GM12801 (cell line): ENCODE measurements around the gene CETP.

Experiments
- TF ChIP-seq, protein P1 (sequence below): IDR thresholded peaks from one replicate; pipeline ENCODE4 v1.5.1; 2011; ENCODE audit warnings: control low read depth; ENCODE audit not compliant: insufficient read length; ENCODE audit errors: extremely low read depth

Gene CETP

DNA sequence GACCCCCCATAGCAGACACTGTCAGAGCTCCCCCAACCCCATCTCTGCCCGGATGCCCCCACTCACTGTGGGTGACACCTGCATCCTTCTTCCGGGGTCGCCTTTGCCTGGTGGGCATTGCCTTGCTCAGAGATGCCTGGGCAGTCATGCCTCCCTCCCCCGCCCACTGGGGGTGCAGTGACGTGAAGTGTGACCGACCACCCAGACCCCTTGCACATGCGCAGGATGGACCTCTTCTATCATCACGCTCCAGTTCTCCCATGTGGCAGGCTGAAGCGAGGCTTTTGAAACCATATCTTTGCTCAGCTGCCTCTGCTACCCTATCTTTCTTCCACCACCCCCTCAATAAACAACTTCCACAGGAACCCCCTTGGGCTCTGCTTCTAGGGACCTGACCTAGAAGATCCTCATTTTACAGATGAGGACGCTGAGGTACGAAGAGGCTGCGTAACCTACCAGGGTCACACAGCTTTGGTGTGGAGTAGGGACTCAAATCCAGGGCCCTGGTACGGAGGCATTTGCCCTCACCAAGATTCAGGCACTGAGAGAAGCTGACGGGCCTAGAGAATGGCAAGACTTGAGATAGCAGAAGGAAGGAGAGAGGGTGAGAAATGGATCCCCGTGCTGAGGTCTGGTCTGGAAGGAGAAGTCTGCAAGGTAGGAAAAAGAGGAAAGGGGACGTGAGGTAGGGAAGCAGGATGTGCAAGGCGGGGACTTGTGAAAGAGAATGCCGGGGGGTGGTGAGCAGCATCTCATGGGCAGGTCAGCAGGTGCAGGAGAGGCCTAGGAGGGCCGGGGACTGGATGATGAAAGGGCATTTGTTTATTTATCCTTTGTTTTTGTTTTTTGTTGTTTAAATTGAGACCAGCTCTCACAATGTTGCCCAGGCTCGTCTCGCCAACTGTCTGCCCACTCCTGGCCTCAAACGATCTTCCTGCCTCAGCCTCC, 42.0 kb downstream of the CETP start:
- TF ChIP-seq, protein P1, sequence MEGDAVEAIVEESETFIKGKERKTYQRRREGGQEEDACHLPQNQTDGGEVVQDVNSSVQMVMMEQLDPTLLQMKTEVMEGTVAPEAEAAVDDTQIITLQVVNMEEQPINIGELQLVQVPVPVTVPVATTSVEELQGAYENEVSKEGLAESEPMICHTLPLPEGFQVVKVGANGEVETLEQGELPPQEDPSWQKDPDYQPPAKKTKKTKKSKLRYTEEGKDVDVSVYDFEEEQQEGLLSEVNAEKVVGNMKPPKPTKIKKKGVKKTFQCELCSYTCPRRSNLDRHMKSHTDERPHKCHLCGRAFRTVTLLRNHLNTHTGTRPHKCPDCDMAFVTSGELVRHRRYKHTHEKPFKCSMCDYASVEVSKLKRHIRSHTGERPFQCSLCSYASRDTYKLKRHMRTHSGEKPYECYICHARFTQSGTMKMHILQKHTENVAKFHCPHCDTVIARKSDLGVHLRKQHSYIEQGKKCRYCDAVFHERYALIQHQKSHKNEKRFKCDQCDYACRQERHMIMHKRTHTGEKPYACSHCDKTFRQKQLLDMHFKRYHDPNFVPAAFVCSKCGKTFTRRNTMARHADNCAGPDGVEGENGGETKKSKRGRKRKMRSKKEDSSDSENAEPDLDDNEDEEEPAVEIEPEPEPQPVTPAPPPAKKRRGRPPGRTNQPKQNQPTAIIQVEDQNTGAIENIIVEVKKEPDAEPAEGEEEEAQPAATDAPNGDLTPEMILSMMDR = no peak

DNA sequence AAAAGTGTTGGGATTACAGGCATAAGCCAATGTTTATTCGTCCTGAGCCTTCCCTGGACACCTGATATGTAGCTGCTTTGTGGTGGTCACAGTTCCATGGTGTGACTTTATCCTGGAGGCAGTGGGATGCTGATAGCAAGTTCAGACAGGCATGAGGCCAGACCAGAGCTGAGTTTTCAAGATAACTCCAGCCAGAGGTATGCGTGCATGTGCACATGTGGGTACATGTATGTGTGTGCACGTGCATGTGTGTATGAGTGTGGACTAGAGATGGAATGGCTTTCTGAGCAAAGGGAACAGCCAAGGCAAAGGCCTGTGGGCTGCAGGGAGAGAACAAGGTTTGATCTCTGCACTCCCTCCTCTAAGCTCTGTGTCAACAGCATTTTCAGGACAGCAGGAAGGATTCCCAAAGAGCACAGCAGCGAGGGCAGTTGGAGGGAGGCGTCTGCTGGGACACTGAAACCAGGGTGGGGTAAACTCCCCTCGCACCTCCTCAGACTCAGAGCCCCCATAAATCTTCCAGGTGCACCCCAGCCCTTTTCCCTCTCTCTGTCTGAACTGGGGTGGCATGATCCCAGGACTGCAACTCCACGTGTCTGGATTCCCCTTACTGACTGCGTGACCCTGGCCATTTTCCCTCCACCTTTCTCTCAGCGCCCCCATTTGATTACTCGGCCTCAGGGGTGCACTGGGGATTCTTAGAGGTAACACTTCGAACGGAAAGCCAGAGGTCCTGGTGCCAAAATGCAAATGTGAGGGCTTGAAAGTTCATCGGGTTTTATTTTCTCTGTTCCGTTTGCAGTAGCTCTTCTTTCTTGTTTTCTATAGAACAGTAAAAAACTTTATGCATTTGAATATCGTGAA, 42.9 kb downstream of the CETP start:
- TF ChIP-seq, protein P1 = no peak

DNA sequence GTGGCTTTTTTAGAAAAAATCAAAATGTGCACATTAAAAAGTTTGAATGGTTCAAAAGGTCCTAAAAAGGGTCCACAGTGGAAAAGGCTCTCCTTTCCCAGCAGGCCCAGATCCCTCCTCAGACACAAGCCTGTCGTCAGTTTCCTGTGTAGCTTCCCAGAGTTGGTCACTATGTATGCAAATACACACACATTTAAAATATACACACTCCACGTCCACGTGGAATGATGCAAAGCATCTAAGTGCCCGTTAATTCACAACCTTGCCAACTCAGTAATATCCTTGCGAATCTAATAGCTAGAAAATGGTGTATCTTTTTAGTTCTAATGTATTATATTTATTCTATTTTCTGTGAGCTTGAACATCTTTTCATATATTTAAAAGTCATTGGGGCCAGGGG, 45.3 kb downstream of the CETP start:
- TF ChIP-seq, protein P1 = no peak

DNA sequence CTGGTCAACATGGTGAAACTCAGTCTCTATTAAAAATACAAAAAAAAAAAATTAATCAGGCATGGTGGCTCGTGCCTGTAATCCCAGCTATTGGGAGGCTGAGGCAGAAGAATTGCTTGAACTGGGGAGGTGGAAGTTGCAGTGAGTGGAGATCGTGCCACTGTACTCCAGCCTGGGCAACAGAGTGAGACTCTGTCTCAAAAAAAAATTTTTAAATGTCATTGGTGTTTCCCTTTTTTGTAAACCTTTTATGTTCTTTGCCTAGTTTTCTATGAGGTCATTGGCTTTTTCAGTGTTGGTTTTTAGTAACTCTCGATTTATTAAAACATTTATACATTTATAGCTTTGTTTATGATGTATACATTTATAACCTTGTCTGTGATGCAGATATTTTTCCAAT, 45.8 kb downstream of the CETP start:
- TF ChIP-seq, protein P1 = no peak

DNA sequence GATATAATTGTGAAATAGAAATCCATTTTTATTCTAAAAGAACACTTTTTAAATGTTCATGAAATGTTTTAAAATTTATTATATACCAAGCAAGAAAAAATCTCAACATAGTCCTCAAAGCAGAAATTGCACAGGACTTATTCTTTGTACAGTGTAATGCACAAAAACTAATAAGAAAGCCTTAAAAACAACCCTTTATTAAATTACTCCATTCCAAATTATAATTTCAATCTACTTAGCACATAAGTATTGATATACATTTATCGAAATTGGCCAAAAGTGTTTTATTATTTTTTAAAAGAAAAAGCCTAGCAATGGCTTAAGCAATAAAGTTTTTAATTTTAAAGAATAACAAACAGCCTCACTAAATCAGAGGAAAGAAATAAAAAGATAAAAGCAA, 46.7 kb downstream of the CETP start:
- TF ChIP-seq, protein P1 = no peak

DNA sequence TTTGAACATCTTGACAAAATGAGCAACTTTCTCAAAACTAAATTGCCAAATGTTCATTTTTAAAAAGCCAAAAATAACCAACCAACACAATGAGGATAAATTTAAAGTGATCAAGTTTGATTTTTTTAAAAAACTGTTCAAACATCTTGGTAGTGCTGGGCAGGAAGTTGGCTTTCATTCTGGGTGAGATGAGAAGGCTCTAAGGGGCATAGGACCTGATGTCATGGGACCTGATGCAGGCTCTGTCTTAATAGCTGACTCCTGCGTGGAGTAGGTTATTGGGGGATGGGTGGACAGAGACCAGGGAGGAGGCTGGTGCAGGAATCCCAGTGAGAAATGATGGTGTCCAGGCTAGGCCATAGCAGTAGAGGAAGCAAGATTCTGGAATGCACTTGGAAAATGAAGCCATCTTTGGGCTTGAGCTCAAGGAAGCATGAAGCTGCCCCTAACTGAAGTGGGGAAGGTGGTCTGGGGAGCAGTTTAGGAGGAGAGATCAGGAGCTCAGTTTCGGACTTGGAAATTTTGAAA, 48.0 kb downstream of the CETP start:
- TF ChIP-seq, protein P1 = no peak

DNA sequence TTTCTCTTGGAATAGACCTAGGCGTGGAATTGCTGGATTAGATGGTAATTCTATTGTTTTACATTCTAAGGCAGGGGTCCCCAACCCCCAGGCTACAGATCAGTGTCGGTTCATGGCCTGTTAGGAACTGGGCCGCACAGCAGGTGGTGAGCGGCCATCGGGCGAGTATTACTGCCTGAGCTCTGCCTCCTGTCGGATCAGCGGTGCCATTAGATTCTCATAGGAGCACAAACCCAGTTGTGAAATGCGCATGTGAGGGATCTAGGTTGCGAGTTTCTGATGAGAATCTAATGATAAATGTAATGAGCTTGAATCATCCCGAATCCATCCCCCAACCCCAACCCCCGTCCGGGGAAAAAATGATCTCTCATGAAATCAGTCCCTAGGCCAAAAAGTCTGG, 50.6 kb downstream of the CETP start:
- TF ChIP-seq, protein P1 = no peak
